Measurements from ENCODE around the gene COL8A1.

- TF ChIP-seq ESRRG (CRISPR knock-in tag; IDR thresholded peaks at IDR 0.05) = no peak
- TF ChIP-seq, protein P1, sequence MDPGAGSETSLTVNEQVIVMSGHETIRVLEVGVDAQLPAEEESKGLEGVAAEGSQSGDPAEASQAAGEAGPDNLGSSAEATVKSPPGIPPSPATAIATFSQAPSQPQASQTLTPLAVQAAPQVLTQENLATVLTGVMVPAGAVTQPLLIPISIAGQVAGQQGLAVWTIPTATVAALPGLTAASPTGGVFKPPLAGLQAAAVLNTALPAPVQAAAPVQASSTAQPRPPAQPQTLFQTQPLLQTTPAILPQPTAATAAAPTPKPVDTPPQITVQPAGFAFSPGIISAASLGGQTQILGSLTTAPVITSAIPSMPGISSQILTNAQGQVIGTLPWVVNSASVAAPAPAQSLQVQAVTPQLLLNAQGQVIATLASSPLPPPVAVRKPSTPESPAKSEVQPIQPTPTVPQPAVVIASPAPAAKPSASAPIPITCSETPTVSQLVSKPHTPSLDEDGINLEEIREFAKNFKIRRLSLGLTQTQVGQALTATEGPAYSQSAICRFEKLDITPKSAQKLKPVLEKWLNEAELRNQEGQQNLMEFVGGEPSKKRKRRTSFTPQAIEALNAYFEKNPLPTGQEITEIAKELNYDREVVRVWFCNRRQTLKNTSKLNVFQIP (CRISPR knock-in tag; IDR thresholded peaks at IDR 0.05; ENCODE audit: borderline replicate concordance, low read depth) = no peak
- no peak for TF ChIP-seq CSDC2 (CRISPR knock-in tag; IDR thresholded peaks at IDR 0.05)
- TF ChIP-seq, protein P2, sequence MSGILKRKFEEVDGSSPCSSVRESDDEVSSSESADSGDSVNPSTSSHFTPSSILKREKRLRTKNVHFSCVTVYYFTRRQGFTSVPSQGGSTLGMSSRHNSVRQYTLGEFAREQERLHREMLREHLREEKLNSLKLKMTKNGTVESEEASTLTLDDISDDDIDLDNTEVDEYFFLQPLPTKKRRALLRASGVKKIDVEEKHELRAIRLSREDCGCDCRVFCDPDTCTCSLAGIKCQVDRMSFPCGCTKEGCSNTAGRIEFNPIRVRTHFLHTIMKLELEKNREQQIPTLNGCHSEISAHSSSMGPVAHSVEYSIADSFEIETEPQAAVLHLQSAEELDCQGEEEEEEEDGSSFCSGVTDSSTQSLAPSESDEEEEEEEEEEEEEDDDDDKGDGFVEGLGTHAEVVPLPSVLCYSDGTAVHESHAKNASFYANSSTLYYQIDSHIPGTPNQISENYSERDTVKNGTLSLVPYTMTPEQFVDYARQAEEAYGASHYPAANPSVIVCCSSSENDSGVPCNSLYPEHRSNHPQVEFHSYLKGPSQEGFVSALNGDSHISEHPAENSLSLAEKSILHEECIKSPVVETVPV (CRISPR knock-in tag; IDR thresholded peaks at IDR 0.05) = no peak
- TF ChIP-seq BACH2 (CRISPR knock-in tag; IDR thresholded peaks at IDR 0.05; ENCODE audit: borderline replicate concordance) = no peak
- TF ChIP-seq RARB (CRISPR knock-in tag; IDR thresholded peaks at IDR 0.05) = no peak
- TF ChIP-seq TOX (CRISPR knock-in tag; IDR thresholded peaks at IDR 0.05; ENCODE audit: borderline replicate concordance) = no peak
- TF ChIP-seq ISL1 (CRISPR knock-in tag; IDR thresholded peaks at IDR 0.05) = no peak
- TF ChIP-seq GLIS3 (CRISPR knock-in tag; IDR thresholded peaks at IDR 0.05) = no peak
- no peak for TF ChIP-seq ZC3H10 (CRISPR knock-in tag; IDR thresholded peaks at IDR 0.05)
- TF ChIP-seq, protein P3, sequence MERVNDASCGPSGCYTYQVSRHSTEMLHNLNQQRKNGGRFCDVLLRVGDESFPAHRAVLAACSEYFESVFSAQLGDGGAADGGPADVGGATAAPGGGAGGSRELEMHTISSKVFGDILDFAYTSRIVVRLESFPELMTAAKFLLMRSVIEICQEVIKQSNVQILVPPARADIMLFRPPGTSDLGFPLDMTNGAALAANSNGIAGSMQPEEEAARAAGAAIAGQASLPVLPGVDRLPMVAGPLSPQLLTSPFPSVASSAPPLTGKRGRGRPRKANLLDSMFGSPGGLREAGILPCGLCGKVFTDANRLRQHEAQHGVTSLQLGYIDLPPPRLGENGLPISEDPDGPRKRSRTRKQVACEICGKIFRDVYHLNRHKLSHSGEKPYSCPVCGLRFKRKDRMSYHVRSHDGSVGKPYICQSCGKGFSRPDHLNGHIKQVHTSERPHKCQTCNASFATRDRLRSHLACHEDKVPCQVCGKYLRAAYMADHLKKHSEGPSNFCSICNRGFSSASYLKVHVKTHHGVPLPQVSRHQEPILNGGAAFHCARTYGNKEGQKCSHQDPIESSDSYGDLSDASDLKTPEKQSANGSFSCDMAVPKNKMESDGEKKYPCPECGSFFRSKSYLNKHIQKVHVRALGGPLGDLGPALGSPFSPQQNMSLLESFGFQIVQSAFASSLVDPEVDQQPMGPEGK (CRISPR knock-in tag; IDR thresholded peaks at IDR 0.05; ENCODE audit: borderline replicate concordance) = no peak
These were observed 205.3 kb downstream of the COL8A1 start for GRCh38 chr3:99843590-99844258.

Data from SK-N-SH treated with all-trans-retinoic acid at 6 μM for 48 hours (cell line).